Lower leg skin (tissue), 3 donors: ENCODE measurements around the gene GPR55.

Experiments
- POLR2A ChIP-seq, 2 donors: fragments of 450-650 bp; IDR thresholded peaks; one replicate each; pipeline ENCODE4 v1.6.1; 2016 to 2017; ENCODE audit warnings: antibody characterized with exemption in 2 of 2, mild to moderate bottlenecking in 1 of 2, moderate library complexity in 1 of 2
- TF ChIP-seq, protein P1 (sequence below), 3 donors: fragments of 450-650 bp; IDR thresholded peaks; one replicate each; pipeline ENCODE4 v1.5.1; 2016; ENCODE audit warnings: antibody characterized with exemption in 3 of 3, mild to moderate bottlenecking in 3 of 3, moderate library complexity in 2 of 3

DNA sequence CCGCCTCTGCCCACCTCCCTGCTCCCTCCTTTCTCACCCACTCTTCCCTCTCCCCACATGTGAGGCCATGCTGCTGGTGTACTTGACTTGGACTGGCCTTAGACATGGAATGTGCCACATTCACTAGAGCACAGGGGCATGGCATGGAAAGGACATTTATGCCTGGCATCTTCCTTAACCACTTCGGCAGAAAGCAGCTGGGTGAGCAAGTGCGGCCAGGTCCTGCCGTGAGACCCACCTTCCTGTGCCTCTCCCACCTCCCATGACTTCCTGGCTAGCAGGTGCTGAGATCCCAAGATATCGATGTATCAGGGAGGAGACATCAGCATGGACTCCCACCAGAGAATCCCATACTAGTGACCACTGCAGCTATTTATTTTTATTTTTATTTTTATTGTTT lies 13.0 kb downstream of the GPR55 start:
- TF ChIP-seq POLR2A (IDR thresholded peaks at IDR 0.05), result no peak
- TF ChIP-seq, protein P1, sequence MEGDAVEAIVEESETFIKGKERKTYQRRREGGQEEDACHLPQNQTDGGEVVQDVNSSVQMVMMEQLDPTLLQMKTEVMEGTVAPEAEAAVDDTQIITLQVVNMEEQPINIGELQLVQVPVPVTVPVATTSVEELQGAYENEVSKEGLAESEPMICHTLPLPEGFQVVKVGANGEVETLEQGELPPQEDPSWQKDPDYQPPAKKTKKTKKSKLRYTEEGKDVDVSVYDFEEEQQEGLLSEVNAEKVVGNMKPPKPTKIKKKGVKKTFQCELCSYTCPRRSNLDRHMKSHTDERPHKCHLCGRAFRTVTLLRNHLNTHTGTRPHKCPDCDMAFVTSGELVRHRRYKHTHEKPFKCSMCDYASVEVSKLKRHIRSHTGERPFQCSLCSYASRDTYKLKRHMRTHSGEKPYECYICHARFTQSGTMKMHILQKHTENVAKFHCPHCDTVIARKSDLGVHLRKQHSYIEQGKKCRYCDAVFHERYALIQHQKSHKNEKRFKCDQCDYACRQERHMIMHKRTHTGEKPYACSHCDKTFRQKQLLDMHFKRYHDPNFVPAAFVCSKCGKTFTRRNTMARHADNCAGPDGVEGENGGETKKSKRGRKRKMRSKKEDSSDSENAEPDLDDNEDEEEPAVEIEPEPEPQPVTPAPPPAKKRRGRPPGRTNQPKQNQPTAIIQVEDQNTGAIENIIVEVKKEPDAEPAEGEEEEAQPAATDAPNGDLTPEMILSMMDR (IDR thresholded peaks at IDR 0.05), result no peak
